Measurements from ENCODE around the gene SAP30BP.

SAP30BP gene

DNA sequence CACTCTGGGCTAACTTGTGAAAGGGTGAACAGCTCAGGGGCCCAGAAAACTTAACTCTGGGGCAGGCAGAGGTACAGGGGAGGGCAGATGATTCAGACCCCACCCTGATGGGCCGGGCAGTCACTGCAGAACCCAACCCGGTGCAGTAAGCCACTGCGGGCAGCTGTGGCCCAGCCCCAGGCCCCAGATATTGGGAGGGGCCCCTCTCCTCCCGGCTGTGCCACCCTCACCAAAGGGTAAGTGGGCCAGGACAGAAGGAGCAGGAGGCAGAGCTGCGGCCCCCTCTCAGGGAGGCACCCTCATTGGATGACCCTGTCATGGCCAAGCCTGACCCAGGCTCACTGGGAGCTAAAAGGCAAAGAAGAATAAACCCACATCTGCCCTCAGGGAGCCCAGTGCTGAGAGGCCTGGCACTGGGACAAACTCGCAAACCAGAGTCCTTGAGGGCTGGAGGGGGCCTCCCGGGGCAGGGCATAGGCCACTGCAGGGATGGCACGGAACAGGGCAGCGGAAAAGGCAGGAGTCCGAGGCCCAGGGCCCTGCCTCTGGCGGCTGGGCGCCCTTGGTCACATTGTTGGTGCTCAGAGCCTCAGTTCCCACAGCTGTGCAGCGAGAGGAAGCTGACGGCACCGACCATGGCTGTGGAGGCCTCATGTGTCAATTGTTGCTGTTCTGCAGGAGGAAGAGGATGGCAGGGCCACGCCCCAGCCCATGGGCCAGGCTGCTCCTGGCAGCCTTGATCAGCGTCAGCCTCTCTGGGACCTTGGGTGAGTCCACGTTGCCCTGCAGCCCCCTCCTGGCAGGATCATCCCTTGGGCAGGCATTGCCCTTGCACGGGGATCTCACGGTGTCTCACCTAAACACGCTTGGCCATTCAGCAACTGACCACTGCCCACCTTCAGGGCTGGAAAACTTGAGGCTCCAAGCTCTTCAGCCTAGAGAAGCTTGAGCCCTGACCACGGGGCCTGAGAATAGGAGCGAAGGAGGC, 57.2 kb downstream of the SAP30BP start:
- no peak overlapping the region for H3K9ac ChIP-seq (ENCODE audit: insufficient read length, low read depth)

DNA sequence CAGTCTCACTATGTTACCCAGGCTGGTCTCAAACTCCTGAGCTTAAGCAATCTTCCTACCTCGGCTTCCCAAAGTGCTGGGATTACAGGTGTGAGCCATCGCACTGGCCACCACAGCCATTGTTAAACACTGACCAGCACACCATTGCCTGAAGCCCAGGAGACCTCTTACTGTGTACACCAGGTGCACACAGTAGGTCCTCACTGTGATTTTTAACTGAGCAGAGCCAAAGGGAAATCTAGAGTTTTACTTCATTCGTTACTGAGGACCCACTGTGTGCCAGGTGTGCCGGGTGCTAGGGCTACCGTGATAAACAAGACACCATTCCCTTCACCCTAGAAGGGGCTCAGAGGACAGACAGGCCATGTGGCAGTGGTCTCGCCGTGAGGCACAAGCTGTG, 58.4 kb downstream of the SAP30BP start:
- peaks cover 17% of the 10 kb centered on the region for H3K27me3 ChIP-seq (ENCODE audit: insufficient read depth, insufficient read length)
- H3K9me3 ChIP-seq (ENCODE audit: insufficient read depth, low read length): no peaks in the 10 kb centered on the region
- no peak overlapping the region for H3K4me3 ChIP-seq (ENCODE audit: insufficient read length, low read depth)
- H3K9ac ChIP-seq (ENCODE audit: insufficient read length, low read depth): no peak overlapping the region
- peaks cover 25% of the 10 kb centered on the region for H3K4me1 ChIP-seq (ENCODE audit: insufficient read depth, insufficient read length)
- no peak for DNase-seq (ENCODE audit: low read depth, low spot score)
- no peaks in the 10 kb centered on the region for H3K36me3 ChIP-seq (ENCODE audit: insufficient read depth, insufficient read length, low read length)
- no peak for TF ChIP-seq YY1 (IDR thresholded peaks at IDR 0.05; ENCODE audit: insufficient read depth, insufficient read length)
- TF ChIP-seq ZNF274 (IDR thresholded peaks at IDR 0.05; ENCODE audit: low read depth, low read length): no peak
- no peak for TF ChIP-seq SUZ12 (IDR thresholded peaks at IDR 0.05; ENCODE audit: extremely low read depth, insufficient read depth, insufficient read length)

More for the DNA sequence above, 57.2 kb downstream of the SAP30BP start:
- Histone ChIP-seq H3K4me1 (ENCODE audit: insufficient read depth, insufficient read length) (peaks cover 25% of the 10 kb centered on the region), H3K9me3 (ENCODE audit: insufficient read depth, low read length) (no peaks in the 10 kb centered on the region), H3K4me3 (ENCODE audit: insufficient read length, low read depth) (no peak overlapping the region), H3K27me3 (ENCODE audit: insufficient read depth, insufficient read length) (peaks cover 29% of the 10 kb centered on the region), H3K36me3 (ENCODE audit: insufficient read depth, insufficient read length, low read length) (no peaks in the 10 kb centered on the region)
- TF ChIP-seq SUZ12 (IDR thresholded peaks at IDR 0.05; ENCODE audit: extremely low read depth, insufficient read depth, insufficient read length) (no peak), YY1 (IDR thresholded peaks at IDR 0.05; ENCODE audit: insufficient read depth, insufficient read length) (no peak), ZNF274 (IDR thresholded peaks at IDR 0.05; ENCODE audit: low read depth, low read length) (no peak)
- DNase-seq (ENCODE audit: low read depth, low spot score): no peak

DNA sequence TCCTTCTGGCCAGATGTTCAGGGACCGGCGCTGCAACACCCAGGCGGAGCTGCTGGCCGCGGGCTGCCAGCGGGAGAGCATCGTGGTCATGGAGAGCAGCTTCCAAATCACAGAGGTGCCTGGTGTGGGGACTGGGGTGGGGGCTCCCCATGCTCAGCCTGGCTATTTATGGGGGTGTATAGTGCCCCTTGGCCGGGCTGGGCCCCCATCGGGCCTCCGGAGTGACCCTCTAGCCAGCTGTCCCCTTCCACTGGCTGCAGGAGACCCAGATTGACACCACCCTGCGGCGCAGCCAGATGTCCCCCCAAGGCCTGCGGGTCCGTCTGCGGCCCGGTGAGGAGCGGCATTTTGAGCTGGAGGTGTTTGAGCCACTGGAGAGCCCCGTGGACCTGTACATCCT, 60.3 kb downstream of the SAP30BP start:
- H3K9ac ChIP-seq (ENCODE audit: insufficient read length, low read depth): no peak overlapping the region
- no peaks in the 10 kb centered on the region for H3K9me3 ChIP-seq (ENCODE audit: insufficient read depth, low read length)
- H3K36me3 ChIP-seq (ENCODE audit: insufficient read depth, insufficient read length, low read length): no peaks in the 10 kb centered on the region
- peaks cover under 1% of the 10 kb centered on the region for H3K27me3 ChIP-seq (ENCODE audit: insufficient read depth, insufficient read length)
- no peak overlapping the region for H3K4me3 ChIP-seq (ENCODE audit: insufficient read length, low read depth)
- H3K4me1 ChIP-seq (ENCODE audit: insufficient read depth, insufficient read length): peaks cover 13% of the 10 kb centered on the region
- TF ChIP-seq ZNF274 (IDR thresholded peaks at IDR 0.05; ENCODE audit: low read depth, low read length) (no peak), YY1 (IDR thresholded peaks at IDR 0.05; ENCODE audit: insufficient read depth, insufficient read length) (no peak), SUZ12 (IDR thresholded peaks at IDR 0.05; ENCODE audit: extremely low read depth, insufficient read depth, insufficient read length) (no peak)
- DNase-seq (ENCODE audit: low read depth, low spot score): no peak

DNA sequence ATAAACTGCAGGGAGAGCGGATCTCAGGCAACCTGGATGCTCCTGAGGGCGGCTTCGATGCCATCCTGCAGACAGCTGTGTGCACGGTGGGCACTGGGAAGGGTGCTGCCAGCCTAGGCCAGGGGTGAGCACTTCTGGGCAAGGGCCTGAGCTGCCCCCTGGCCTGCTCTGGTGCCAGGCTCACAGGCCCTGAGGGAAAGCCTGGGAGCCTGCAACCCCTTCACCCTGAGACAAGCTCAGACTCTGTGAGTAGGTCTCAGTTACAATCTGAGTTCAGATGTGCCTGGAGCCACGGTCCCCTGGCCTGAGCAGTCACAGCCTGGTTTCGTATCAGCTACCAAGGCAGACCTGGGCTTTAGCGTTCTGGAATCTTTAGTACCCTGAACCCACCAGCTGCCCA, 62.2 kb downstream of the SAP30BP start:
- no peaks in the 10 kb centered on the region for H3K27me3 ChIP-seq (ENCODE audit: insufficient read depth, insufficient read length)
- H3K9ac ChIP-seq (ENCODE audit: insufficient read length, low read depth): no peak overlapping the region
- no peak for DNase-seq (ENCODE audit: low read depth, low spot score)
- no peaks in the 10 kb centered on the region for H3K36me3 ChIP-seq (ENCODE audit: insufficient read depth, insufficient read length, low read length)
- H3K9me3 ChIP-seq (ENCODE audit: insufficient read depth, low read length): no peaks in the 10 kb centered on the region
- H3K4me3 ChIP-seq (ENCODE audit: insufficient read length, low read depth): no peak overlapping the region
- TF ChIP-seq SUZ12 (IDR thresholded peaks at IDR 0.05; ENCODE audit: extremely low read depth, insufficient read depth, insufficient read length) (no peak), YY1 (IDR thresholded peaks at IDR 0.05; ENCODE audit: insufficient read depth, insufficient read length) (no peak), ZNF274 (IDR thresholded peaks at IDR 0.05; ENCODE audit: low read depth, low read length) (no peak)
- peaks cover 6% of the 10 kb centered on the region for H3K4me1 ChIP-seq (ENCODE audit: insufficient read depth, insufficient read length)

DNA sequence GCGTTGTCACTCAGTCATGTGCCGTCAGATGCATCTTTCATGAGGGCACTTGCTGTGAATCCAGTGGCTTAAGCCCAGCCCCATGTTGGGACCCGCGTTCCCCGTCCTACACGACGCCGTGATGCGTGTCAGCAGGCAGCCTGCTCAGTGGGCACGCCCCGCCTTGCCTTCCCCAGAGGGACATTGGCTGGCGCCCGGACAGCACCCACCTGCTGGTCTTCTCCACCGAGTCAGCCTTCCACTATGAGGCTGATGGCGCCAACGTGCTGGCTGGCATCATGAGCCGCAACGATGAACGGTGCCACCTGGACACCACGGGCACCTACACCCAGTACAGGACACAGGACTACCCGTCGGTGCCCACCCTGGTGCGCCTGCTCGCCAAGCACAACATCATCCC, 62.9 kb downstream of the SAP30BP start:
- no peaks in the 10 kb centered on the region for H3K9me3 ChIP-seq (ENCODE audit: insufficient read depth, low read length)
- peaks cover 6% of the 10 kb centered on the region for H3K4me1 ChIP-seq (ENCODE audit: insufficient read depth, insufficient read length)
- H3K4me3 ChIP-seq (ENCODE audit: insufficient read length, low read depth): no peak overlapping the region
- DNase-seq (ENCODE audit: low read depth, low spot score): no peak
- no peaks in the 10 kb centered on the region for H3K27me3 ChIP-seq (ENCODE audit: insufficient read depth, insufficient read length)
- H3K36me3 ChIP-seq (ENCODE audit: insufficient read depth, insufficient read length, low read length): no peaks in the 10 kb centered on the region
- TF ChIP-seq SUZ12 (IDR thresholded peaks at IDR 0.05; ENCODE audit: extremely low read depth, insufficient read depth, insufficient read length): no peak
- no peak overlapping the region for H3K9ac ChIP-seq (ENCODE audit: insufficient read length, low read depth)

DNA sequence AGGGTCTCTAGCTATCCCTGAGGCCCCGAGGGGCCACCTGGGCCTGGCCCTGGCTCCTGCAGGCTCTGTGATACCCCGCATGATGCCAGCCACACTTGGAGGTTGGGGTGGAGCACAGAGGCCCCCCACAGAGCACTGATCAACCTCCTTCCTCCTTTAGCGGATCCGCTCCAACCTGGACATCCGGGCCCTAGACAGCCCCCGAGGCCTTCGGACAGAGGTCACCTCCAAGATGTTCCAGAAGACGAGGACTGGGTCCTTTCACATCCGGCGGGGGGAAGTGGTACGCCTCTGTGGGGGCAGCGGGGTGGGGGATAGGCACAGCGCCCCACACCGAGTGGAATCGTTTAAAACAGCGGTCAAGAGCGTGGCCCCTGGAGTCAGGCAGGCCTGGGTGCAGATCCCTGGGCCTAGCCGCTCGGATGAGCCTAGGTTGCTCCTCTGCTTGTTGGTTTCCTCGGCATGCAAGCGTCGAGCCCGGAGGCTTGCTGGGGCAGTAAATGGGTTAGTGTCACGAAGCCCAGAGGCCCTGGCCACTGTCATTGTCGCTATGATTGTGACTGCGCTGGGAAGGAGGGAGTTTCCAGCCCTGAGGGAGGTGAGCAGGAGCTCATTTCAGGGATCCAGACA, 64.1 kb downstream of the SAP30BP start:
- H3K36me3 ChIP-seq (ENCODE audit: insufficient read depth, insufficient read length, low read length): no peaks in the 10 kb centered on the region
- TF ChIP-seq ZNF274 (IDR thresholded peaks at IDR 0.05; ENCODE audit: low read depth, low read length) (no peak), YY1 (IDR thresholded peaks at IDR 0.05; ENCODE audit: insufficient read depth, insufficient read length) (no peak), SUZ12 (IDR thresholded peaks at IDR 0.05; ENCODE audit: extremely low read depth, insufficient read depth, insufficient read length) (no peak)
- H3K9me3 ChIP-seq (ENCODE audit: insufficient read depth, low read length): no peaks in the 10 kb centered on the region

More for the DNA sequence above, 64.1 kb downstream of the SAP30BP start:
- Histone ChIP-seq H3K9ac (ENCODE audit: insufficient read length, low read depth) (no peak overlapping the region), H3K4me3 (ENCODE audit: insufficient read length, low read depth) (no peak overlapping the region), H3K27me3 (ENCODE audit: insufficient read depth, insufficient read length) (no peaks in the 10 kb centered on the region), H3K4me1 (ENCODE audit: insufficient read depth, insufficient read length) (peaks cover 6% of the 10 kb centered on the region)
- DNase-seq (ENCODE audit: low read depth, low spot score): no peak

All from NT2/D1 (cell line).